Loucy (cell line): ENCODE results near the gene AAR2.
A peak's percentile ranks its signal among the peaks of the same experiment; 100 is the strongest.

ENCODE experiments used
- H2AFZ ChIP-seq: fragments of 200-600 bp; sonication (generic); 2 replicates; pipeline ENCODE4 v1.6.0; 2016; ENCODE audit warnings: antibody characterized with exemption, mild to moderate bottlenecking, low read length, moderate library complexity
- H3F3A ChIP-seq: fragments of 200-600 bp; 2 replicates; pipeline ENCODE4 v1.6.0; 2016; ENCODE audit warnings: antibody characterized with exemption, low read depth, mild to moderate bottlenecking
- H3K27me3 ChIP-seq: fragments of 200-600 bp; sonication (generic); 2 replicates; pipeline ENCODE4 v1.6.1; 2014; ENCODE audit warnings: low read length, mild to moderate bottlenecking; ENCODE audit not compliant: insufficient read depth, poor library complexity, severe bottlenecking
- H3K36me3 ChIP-seq: fragments of 200-600 bp; sonication (generic); 2 replicates; pipeline ENCODE4 v1.6.1; 2016; ENCODE audit warnings: low read length; ENCODE audit not compliant: insufficient read depth
- H3K4me1 ChIP-seq: fragments of 200-600 bp; sonication (generic); 2 replicates; pipeline ENCODE4 v1.5.1; 2014; ENCODE audit warnings: low read length, mild to moderate bottlenecking; ENCODE audit not compliant: insufficient read depth, poor library complexity, severe bottlenecking
- H3K4me2 ChIP-seq: fragments of 200-600 bp; sonication (generic); 2 replicates; pipeline ENCODE4 v1.6.0; 2014; ENCODE audit warnings: antibody characterized with exemption, low read length, low read depth, mild to moderate bottlenecking; ENCODE audit not compliant: poor library complexity, severe bottlenecking
- H3K4me3 ChIP-seq: fragments of 200-600 bp; sonication (generic); 2 replicates; pipeline ENCODE4 v1.5.1; 2014; ENCODE audit warnings: low read length, mild to moderate bottlenecking, mixed read lengths; ENCODE audit not compliant: poor library complexity, severe bottlenecking
- H3K79me2 ChIP-seq: fragments of 200-600 bp; sonication (generic); 2 replicates; pipeline ENCODE4 v1.6.1; 2014; ENCODE audit warnings: low read length; ENCODE audit not compliant: insufficient read depth
- H3K9ac ChIP-seq: fragments of 200-600 bp; sonication (generic); 2 replicates; pipeline ENCODE4 v1.6.0; 2014; ENCODE audit warnings: mild to moderate bottlenecking, low read depth, low read length, moderate library complexity; ENCODE audit not compliant: poor library complexity, severe bottlenecking
- H3K9me2 ChIP-seq: fragments of 200-600 bp; sonication (generic); replicated peaks from 2 replicates; pipeline ENCODE4 v1.6.1; 2016; ENCODE audit warnings: low read depth, low read length, mixed read lengths
- H3K9me3 ChIP-seq: fragments of 200-600 bp; sonication (generic); 2 replicates; pipeline ENCODE4 v1.6.1; 2014; ENCODE audit warnings: mild to moderate bottlenecking, antibody characterized with exemption, low read length, low read depth; ENCODE audit not compliant: insufficient read depth
- H4K20me1 ChIP-seq: fragments of 200-600 bp; sonication (generic); 2 replicates; pipeline ENCODE4 v1.6.0; 2014; ENCODE audit warnings: antibody characterized with exemption, low read length, mild to moderate bottlenecking; ENCODE audit not compliant: insufficient read depth, poor library complexity, severe bottlenecking
- EZH2phosphoT487 ChIP-seq: fragments of 200-600 bp; IDR thresholded peaks from 2 replicates; pipeline ENCODE4 v1.6.1; 2018; ENCODE audit warnings: antibody characterized with exemption, mild to moderate bottlenecking, moderate library complexity, borderline replicate concordance
- TF ChIP-seq, protein P1 (sequence below): fragments of 200-600 bp; sonication (generic); conservative IDR thresholded peaks from 2 replicates; pipeline ENCODE4 v1.5.1; 2014; ENCODE audit warnings: mild to moderate bottlenecking, antibody characterized with exemption, low read length

The AAR2 gene

GRCh38 chr20:36237477-36237876, 1.2 kb downstream of the AAR2 start:
- Histone ChIP-seq H4K20me1 (peaks cover 27% of the 10 kb centered on the region), H2AFZ (no peak overlapping the region), H3K9me2 (no peaks in the 10 kb centered on the region), H3K9me3 (no peaks in the 10 kb centered on the region), H3K4me2 (peak overlapping the region; percentile 96), H3F3A (no peaks in the 10 kb centered on the region), H3K27me3 (no peaks in the 10 kb centered on the region), H3K36me3 (peaks cover 21% of the 10 kb centered on the region; the same call in 1 of the 2 replicates), H3K4me1 (peaks cover 19% of the 10 kb centered on the region), H3K4me3 (peak overlapping the region; percentile 80), H3K79me2 (peaks cover 46% of the 10 kb centered on the region), H3K9ac (peak overlapping the region; percentile 80)
- TF ChIP-seq EZH2phosphoT487 = no peak
- TF ChIP-seq, protein P1, sequence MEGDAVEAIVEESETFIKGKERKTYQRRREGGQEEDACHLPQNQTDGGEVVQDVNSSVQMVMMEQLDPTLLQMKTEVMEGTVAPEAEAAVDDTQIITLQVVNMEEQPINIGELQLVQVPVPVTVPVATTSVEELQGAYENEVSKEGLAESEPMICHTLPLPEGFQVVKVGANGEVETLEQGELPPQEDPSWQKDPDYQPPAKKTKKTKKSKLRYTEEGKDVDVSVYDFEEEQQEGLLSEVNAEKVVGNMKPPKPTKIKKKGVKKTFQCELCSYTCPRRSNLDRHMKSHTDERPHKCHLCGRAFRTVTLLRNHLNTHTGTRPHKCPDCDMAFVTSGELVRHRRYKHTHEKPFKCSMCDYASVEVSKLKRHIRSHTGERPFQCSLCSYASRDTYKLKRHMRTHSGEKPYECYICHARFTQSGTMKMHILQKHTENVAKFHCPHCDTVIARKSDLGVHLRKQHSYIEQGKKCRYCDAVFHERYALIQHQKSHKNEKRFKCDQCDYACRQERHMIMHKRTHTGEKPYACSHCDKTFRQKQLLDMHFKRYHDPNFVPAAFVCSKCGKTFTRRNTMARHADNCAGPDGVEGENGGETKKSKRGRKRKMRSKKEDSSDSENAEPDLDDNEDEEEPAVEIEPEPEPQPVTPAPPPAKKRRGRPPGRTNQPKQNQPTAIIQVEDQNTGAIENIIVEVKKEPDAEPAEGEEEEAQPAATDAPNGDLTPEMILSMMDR = no peak

- Histone ChIP-seq H4K20me1 (peaks cover 27% of the 10 kb centered on the region), H3F3A (no peaks in the 10 kb centered on the region), H3K4me3 (peak overlapping the region; percentile 80), H3K36me3 (peaks cover 25% of the 10 kb centered on the region; the same call in 1 of the 2 replicates), H3K9me3 (no peaks in the 10 kb centered on the region), H3K4me1 (peaks cover 19% of the 10 kb centered on the region), H3K9me2 (no peaks in the 10 kb centered on the region), H2AFZ (no peak overlapping the region), H3K27me3 (no peaks in the 10 kb centered on the region), H3K4me2 (peak overlapping the region; percentile 96), H3K79me2 (peaks cover 46% of the 10 kb centered on the region), H3K9ac (no peak overlapping the region)
- TF ChIP-seq, protein P1 = no peak
- TF ChIP-seq EZH2phosphoT487 = no peak
Measured at GRCh38 chr20:36238153-36238552, 1.9 kb downstream of the AAR2 start.

DNA sequence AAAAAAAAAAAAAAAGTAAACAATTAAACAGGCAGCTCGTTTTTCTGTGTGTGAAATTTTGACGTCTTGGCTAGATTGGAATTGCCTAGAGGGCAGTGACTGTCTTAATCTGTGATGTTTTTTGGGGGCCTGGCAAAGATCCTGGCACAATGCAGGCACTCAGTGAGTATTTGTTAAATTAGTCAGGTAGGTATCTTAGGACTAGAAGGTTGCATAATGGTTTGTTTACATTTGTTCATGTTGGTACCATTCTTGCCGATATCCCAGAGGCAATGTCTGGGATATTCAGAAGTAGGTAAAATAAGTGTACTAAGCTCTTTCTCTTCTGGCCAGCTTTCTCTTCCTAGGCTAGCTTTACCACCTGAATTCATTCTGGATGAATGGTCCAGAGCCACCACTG, 2.5 kb downstream of the AAR2 start:
- H3K79me2 ChIP-seq = peaks cover 46% of the 10 kb centered on the region

More for the DNA sequence above, 2.5 kb downstream of the AAR2 start:
- Histone ChIP-seq H3K4me1 (peaks cover 19% of the 10 kb centered on the region), H3K9ac (peak overlapping the region; percentile 16), H3K9me3 (no peaks in the 10 kb centered on the region), H4K20me1 (peaks cover 27% of the 10 kb centered on the region), H3K27me3 (no peaks in the 10 kb centered on the region), H3K4me3 (peak overlapping the region; percentile 34), H3K36me3 (peaks cover 31% of the 10 kb centered on the region; the same call in 1 of the 2 replicates), H3K9me2 (no peaks in the 10 kb centered on the region), H3K4me2 (peak overlapping the region; percentile 96), H3F3A (no peaks in the 10 kb centered on the region), H2AFZ (no peak overlapping the region)
- TF ChIP-seq, protein P1 = no peak
- no peak for TF ChIP-seq EZH2phosphoT487
